Stimulated activated CD4-positive, alpha-beta T cell treated with anti-CD3 and anti-CD28 coated beads, Interleukin-4, amount 100 ng/mL, for 1 hour (primary cell): ENCODE data around the gene NANS.
"Not testable (repeated sequence)": the region's sequence is repeated elsewhere in the genome, so short reads cannot be mapped to it uniquely, and the experiment has no call there.

Source experiments
- DNase-seq: peaks from one replicate; pipeline ENCODE4 v3.0.0-alpha.2; 2020

NANS gene

GRCh38 chr9:98104445-98104881, 47.9 kb downstream of the NANS start:
- DNase-seq: no peak

GRCh38 chr9:98105006-98105405, 48.5 kb downstream of the NANS start:
- no peak for DNase-seq

- no peak for DNase-seq
Measured at GRCh38 chr9:98107926-98108325, 51.4 kb downstream of the NANS start.

- DNase-seq: no peak
Measured at GRCh38 chr9:98108531-98109031, 52.0 kb downstream of the NANS start.

GRCh38 chr9:98109052-98109451, 52.5 kb downstream of the NANS start:
- DNase-seq: no peak

- not testable (repeated sequence) for DNase-seq
Measured at GRCh38 chr9:98117097-98117496, 60.6 kb downstream of the NANS start.

- peak; percentile 27 for DNase-seq
Measured at GRCh38 chr9:98117984-98118639, 61.6 kb downstream of the NANS start.

- peak; percentile 60 for DNase-seq
Measured at GRCh38 chr9:98118640-98119601, 62.4 kb downstream of the NANS start, which contains the start of gene TRIM14. TSS of gene TRIM14 (minus strand) at chr9:98119222. CDS start at chr9:98119188, 34 bp downstream.

- DNase-seq: no peak
Measured at GRCh38 chr9:98120476-98120875, 63.9 kb downstream of the NANS start.

- no peak for DNase-seq
Measured at GRCh38 chr9:98121058-98121457, 64.5 kb downstream of the NANS start.

GRCh38 chr9:98124091-98124490, 67.6 kb downstream of the NANS start:
- not testable (repeated sequence) for DNase-seq

- DNase-seq: no peak
Measured at GRCh38 chr9:98124637-98125426, 68.3 kb downstream of the NANS start.

- DNase-seq: no peak
Measured at GRCh38 chr9:98127226-98127625, 70.7 kb downstream of the NANS start.

GRCh38 chr9:98128316-98128715, 71.8 kb downstream of the NANS start:
- DNase-seq: no peak

- DNase-seq: no peak
Measured at GRCh38 chr9:98129451-98129881, 72.9 kb downstream of the NANS start.

GRCh38 chr9:98130060-98130459, 73.5 kb downstream of the NANS start:
- not testable (repeated sequence) for DNase-seq

- no peak for DNase-seq
Measured at GRCh38 chr9:98130576-98131228, 74.2 kb downstream of the NANS start.

- no peak for DNase-seq
Measured at GRCh38 chr9:98132158-98132557, 75.6 kb downstream of the NANS start.
